ENCODE data around the gene CLIP1. TPM values are rescaled to one million over a fixed set of nuclear protein-coding genes. Genes with fewer than 3 reads are reported as not detected.
A peak's percentile ranks its signal among the peaks of the same experiment; 100 is the strongest.
"Not testable (repeated sequence)": the region's sequence is repeated elsewhere in the genome, so short reads cannot be mapped to it uniquely, and the experiment has no call there.

Gene CLIP1
- total RNA-seq, 2 experiments from 2014 or later, result 50.7 to 51.3 TPM

GRCh38 chr12:122291431-122291830 is 131.0 kb downstream of the CLIP1 start:
- no peak for DNase-seq
- intact Hi-C loops (cut with micrococcal nuclease), result no loop called here
- CTCF ChIA-PET, result interaction anchor here (1.0 kb wide), 1 partner anchor 65 kb away, joined by 3 read pairs; no protein-coding TSS in a partner anchor
- Mint-ChIP-seq H3K4me1 (ENCODE audit: low read depth) (peaks cover 2% of the 10 kb centered on the region), H3K36me3 (ENCODE audit: low read depth) (peaks cover 11% of the 10 kb centered on the region), H3K27me3 (ENCODE audit: low read depth) (no peaks in the 10 kb centered on the region), H3K4me3 (no peak overlapping the region), H3K9me3 (no peaks in the 10 kb centered on the region), H3K27ac (no peak overlapping the region)

DNA sequence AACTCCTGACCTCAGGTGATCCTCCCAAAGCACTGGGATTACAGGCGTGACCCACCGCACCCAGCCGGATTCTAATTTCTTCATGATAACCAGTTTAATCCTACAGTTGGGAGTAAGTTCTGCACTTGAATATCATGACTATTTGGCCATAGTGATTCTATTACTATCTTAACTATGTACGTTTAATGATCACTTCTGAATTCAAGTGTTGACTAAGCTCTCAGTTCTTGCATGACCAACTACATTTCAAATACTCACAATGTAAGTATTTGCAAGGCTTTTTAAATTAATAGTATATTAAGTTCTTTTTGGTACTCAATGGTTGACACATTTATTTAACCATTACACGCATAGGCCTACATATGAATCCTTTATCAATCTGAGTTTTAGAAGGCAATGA is 138.8 kb downstream of the CLIP1 start:
- Mint-ChIP-seq H3K36me3 (ENCODE audit: low read depth) (peaks cover 4% of the 10 kb centered on the region), H3K27me3 (ENCODE audit: low read depth) (no peaks in the 10 kb centered on the region), H3K4me3 (no peak overlapping the region), H3K27ac (no peak overlapping the region), H3K4me1 (ENCODE audit: low read depth) (no peaks in the 10 kb centered on the region), H3K9me3 (no peaks in the 10 kb centered on the region)
- intact Hi-C loops (cut with micrococcal nuclease), result no loop called here
- DNase-seq, result no peak
- CTCF ChIA-PET, result no interaction called here

DNA sequence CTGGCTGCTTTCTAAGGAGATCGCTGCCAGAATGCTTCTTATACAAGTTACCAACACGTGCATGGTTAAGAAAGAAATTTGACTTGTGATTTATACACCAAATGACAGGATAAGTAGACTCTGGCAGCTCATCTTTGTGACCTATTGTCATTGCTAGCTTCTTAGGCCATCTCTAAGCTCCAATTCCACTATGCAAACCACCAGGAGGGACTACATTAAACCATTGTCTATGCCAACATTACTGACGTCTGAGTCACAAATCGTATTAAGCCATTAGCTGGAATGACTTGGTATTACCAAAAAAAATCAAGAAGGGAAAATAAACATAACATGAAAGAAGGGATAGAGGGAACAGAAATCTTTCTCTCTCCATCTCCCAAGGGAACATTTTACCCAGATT is 140.4 kb downstream of the CLIP1 start:
- Mint-ChIP-seq H3K4me3 (no peak overlapping the region), H3K9me3 (no peaks in the 10 kb centered on the region), H3K36me3 (ENCODE audit: low read depth) (peaks cover 4% of the 10 kb centered on the region), H3K27ac (no peak overlapping the region), H3K4me1 (ENCODE audit: low read depth) (no peaks in the 10 kb centered on the region), H3K27me3 (ENCODE audit: low read depth) (no peaks in the 10 kb centered on the region)
- intact Hi-C loops (cut with micrococcal nuclease), result no loop called here
- CTCF ChIA-PET, result interaction anchor here (0.6 kb wide), 1 partner anchor 263 kb away, joined by 3 read pairs; no protein-coding TSS in a partner anchor
- no peak for DNase-seq

- DNase-seq, result no peak
- Mint-ChIP-seq H3K27ac (no peak overlapping the region), H3K27me3 (ENCODE audit: low read depth) (no peaks in the 10 kb centered on the region), H3K9me3 (no peaks in the 10 kb centered on the region), H3K4me3 (no peak overlapping the region), H3K36me3 (ENCODE audit: low read depth) (peaks cover 8% of the 10 kb centered on the region), H3K4me1 (ENCODE audit: low read depth) (no peaks in the 10 kb centered on the region)
- intact Hi-C loops (cut with micrococcal nuclease), result no loop called here
- CTCF ChIA-PET, result no interaction called here
These were observed 146.2 kb downstream of the CLIP1 start for GRCh38 chr12:122276242-122276641.

DNA sequence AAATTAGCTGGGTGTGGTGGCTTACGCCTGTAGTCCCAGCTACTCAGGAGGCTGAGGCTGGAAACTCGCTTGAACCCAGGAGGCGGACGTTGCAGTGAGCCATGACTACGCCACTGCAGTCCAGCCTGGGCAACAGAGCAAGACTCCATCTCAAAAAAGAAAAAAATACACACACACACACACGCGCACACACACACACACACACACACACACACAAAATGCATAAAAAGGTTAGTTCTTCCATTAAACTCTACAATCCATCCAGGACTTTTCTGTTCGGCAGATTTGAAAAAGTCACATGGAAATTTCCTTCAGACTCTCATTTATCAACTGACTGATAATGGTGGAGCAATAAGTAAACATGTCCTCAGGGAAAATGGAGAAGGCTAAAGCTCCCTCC is 147.0 kb downstream of the CLIP1 start:
- DNase-seq, result no peak
- CTCF ChIA-PET, result interaction anchor here (0.8 kb wide), 1 partner anchor 136 kb away, joined by 3 read pairs; no protein-coding TSS in a partner anchor
- intact Hi-C loops (cut with micrococcal nuclease), result no loop called here
- Mint-ChIP-seq H3K9me3 (no peaks in the 10 kb centered on the region), H3K27ac (no peak overlapping the region), H3K4me1 (ENCODE audit: low read depth) (no peaks in the 10 kb centered on the region), H3K36me3 (ENCODE audit: low read depth) (peaks cover 8% of the 10 kb centered on the region), H3K4me3 (no peak overlapping the region), H3K27me3 (ENCODE audit: low read depth) (no peaks in the 10 kb centered on the region)

GRCh38 chr12:122266230-122266901 is 156.1 kb downstream of the CLIP1 start, which contains the start of gene VPS33A:
VPS33A (minus strand) TSS chr12:122266494; CDS start chr12:122266408, 86 bp downstream.
- Mint-ChIP-seq H3K9me3 (no peaks in the 10 kb centered on the region), H3K4me3 (peak within 1 kb of the TSS; percentile 94), H3K4me1 (ENCODE audit: low read depth) (peaks cover 23% of the 10 kb centered on the region), H3K27ac (peak within 1 kb of the TSS; percentile 96), H3K27me3 (ENCODE audit: low read depth) (peaks cover 3% of the 10 kb centered on the region), H3K36me3 (ENCODE audit: low read depth) (peaks cover 6% of the 10 kb centered on the region)
- DNase-seq, result peak; percentile 95
- CTCF ChIA-PET, result interaction anchor here (0.6 to 1.5 kb wide), 8 partner anchors 22 to 477 kb away, joined by 3 to 6 read pairs (median 4); partner anchors contain the start of genes DIABLO and ZCCHC8
- intact Hi-C loops (cut with micrococcal nuclease), result loop anchor here (1.0 to 5.0 kb wide), 6 partner anchors 22 to 261 kb away; partner anchors contain the start of genes B3GNT4, DIABLO and KNTC1

DNA sequence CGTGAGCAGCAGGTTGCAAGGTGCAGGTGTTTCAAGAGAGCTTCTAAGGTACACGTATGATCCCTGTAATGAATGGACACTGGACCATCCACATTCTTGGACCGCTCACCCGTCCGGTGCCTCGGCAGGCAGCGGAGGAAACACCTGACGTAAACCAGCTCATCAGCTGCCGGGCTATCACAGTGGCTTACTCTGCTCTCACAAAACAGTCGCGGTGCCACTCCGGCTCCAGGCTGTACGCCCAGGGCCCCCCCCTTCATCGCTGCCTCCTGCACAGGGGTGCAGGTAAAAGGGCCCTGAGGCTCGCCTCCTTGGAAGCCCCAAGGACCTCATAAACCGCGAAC is 156.6 kb downstream of the CLIP1 start:
- H3K27ac Mint-ChIP-seq, result peak overlapping the region; percentile 96
- no peaks in the 10 kb centered on the region for H3K9me3 Mint-ChIP-seq
- peaks cover 23% of the 10 kb centered on the region for H3K4me1 Mint-ChIP-seq (ENCODE audit: low read depth)
- H3K27me3 Mint-ChIP-seq (ENCODE audit: low read depth), result peaks cover 3% of the 10 kb centered on the region
- peak; percentile 38 for DNase-seq
- CTCF ChIA-PET, result no interaction called here
- intact Hi-C loops (cut with micrococcal nuclease), result loop anchor here (1.0 to 5.0 kb wide), 6 partner anchors 22 to 261 kb away; partner anchors contain the start of genes B3GNT4, DIABLO and KNTC1
- H3K4me3 Mint-ChIP-seq, result peak overlapping the region; percentile 94
- peaks cover 6% of the 10 kb centered on the region for H3K36me3 Mint-ChIP-seq (ENCODE audit: low read depth)

DNA sequence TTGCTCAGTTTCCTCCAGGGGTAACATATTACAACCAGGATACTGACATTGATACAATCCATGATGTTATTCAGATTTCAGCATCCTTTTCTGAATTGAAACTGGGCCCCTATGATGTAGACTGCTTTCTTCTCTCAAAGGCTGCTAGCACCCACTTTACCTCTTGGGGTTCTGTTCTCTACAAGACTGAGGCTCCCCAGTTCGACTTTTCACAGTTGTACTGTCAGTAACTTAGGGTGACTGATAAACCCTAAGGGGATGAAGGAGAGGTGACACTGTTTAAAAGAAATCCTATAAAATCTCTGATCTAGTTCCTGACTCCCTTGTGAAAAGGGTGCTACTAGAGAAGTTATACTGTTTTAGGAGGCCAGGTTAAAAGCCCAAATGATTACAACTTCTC is 157.0 kb downstream of the CLIP1 start:
- H3K4me1 Mint-ChIP-seq (ENCODE audit: low read depth), result peaks cover 23% of the 10 kb centered on the region
- peaks cover 3% of the 10 kb centered on the region for H3K27me3 Mint-ChIP-seq (ENCODE audit: low read depth)

GRCh38 chr12:122260735-122261134 is 161.7 kb downstream of the CLIP1 start:
- DNase-seq; H3K27me3 Mint-ChIP-seq (ENCODE audit: low read depth); intact Hi-C loops (cut with micrococcal nuclease); H3K4me3 Mint-ChIP-seq; H3K9me3 Mint-ChIP-seq; H3K27ac Mint-ChIP-seq: not testable (repeated sequence)
- CTCF ChIA-PET, result interaction anchor here (0.7 to 2.2 kb wide), 2 partner anchors 16 to 22 kb away, joined by 3 to 7 read pairs; no protein-coding TSS in a partner anchor
- Mint-ChIP-seq H3K36me3 (ENCODE audit: low read depth) (peaks cover 15% of the 10 kb centered on the region), H3K4me1 (ENCODE audit: low read depth) (peaks cover 19% of the 10 kb centered on the region)

More for the DNA sequence above, 157.0 kb downstream of the CLIP1 start:
- no peak for DNase-seq
- Mint-ChIP-seq H3K9me3 (no peaks in the 10 kb centered on the region), H3K4me3 (peak overlapping the region; percentile 94), H3K27ac (peak overlapping the region; percentile 96), H3K36me3 (ENCODE audit: low read depth) (peaks cover 6% of the 10 kb centered on the region)
- CTCF ChIA-PET, result no interaction called here
- intact Hi-C loops (cut with micrococcal nuclease), result loop anchor here (5.0 kb wide), 2 partner anchors 63 to 213 kb away; partner anchors contain the start of gene B3GNT4

- H3K27ac Mint-ChIP-seq; H3K4me1 Mint-ChIP-seq (ENCODE audit: low read depth); intact Hi-C loops (cut with micrococcal nuclease); H3K27me3 Mint-ChIP-seq (ENCODE audit: low read depth); CTCF ChIA-PET; H3K9me3 Mint-ChIP-seq; DNase-seq; H3K4me3 Mint-ChIP-seq: not testable (repeated sequence)
- H3K36me3 Mint-ChIP-seq (ENCODE audit: low read depth), result peaks cover 15% of the 10 kb centered on the region
These were observed 163.5 kb downstream of the CLIP1 start for GRCh38 chr12:122258939-122259338.

GRCh38 chr12:122258462-122258861 is 164.0 kb downstream of the CLIP1 start:
- CTCF ChIA-PET; H3K27ac Mint-ChIP-seq; H3K27me3 Mint-ChIP-seq (ENCODE audit: low read depth); H3K4me3 Mint-ChIP-seq; H3K4me1 Mint-ChIP-seq (ENCODE audit: low read depth); intact Hi-C loops (cut with micrococcal nuclease); DNase-seq; H3K9me3 Mint-ChIP-seq: not testable (repeated sequence)
- H3K36me3 Mint-ChIP-seq (ENCODE audit: low read depth), result peaks cover 15% of the 10 kb centered on the region

- no peak overlapping the region for H3K4me3 Mint-ChIP-seq
- intact Hi-C loops (cut with micrococcal nuclease), result no loop called here
- no peak overlapping the region for H3K27ac Mint-ChIP-seq
- no peaks in the 10 kb centered on the region for H3K9me3 Mint-ChIP-seq
- peaks cover 7% of the 10 kb centered on the region for H3K4me1 Mint-ChIP-seq (ENCODE audit: low read depth)
- peaks cover 4% of the 10 kb centered on the region for H3K36me3 Mint-ChIP-seq (ENCODE audit: low read depth)
- no peaks in the 10 kb centered on the region for H3K27me3 Mint-ChIP-seq (ENCODE audit: low read depth)
- CTCF ChIA-PET, result no interaction called here
- DNase-seq, result no peak
These were observed 171.9 kb downstream of the CLIP1 start for GRCh38 chr12:122250536-122250935.

DNA sequence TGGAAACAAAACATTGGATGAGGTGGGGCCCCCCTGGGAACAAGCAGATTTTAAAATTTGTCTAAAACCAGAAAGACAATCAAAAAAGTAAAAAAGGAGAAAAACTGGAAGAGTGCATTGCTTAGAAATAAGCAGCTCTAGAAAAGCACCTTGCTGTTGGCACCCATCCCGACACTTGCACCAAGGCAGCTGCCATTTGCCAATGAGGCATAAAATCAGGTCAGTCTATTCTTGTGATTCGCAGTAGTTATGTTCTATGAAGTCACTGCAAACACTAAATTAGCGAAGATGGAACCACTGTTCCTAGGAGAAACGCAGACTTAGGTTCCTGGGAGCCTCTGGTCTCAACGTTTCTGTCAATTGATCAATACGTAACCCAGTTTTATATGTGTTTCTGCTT is 172.4 kb downstream of the CLIP1 start:
- Mint-ChIP-seq H3K27ac (peak overlapping the region; percentile 46), H3K4me3 (no peak overlapping the region), H3K36me3 (ENCODE audit: low read depth) (peaks cover 4% of the 10 kb centered on the region), H3K9me3 (no peaks in the 10 kb centered on the region), H3K4me1 (ENCODE audit: low read depth) (peaks cover 11% of the 10 kb centered on the region), H3K27me3 (ENCODE audit: low read depth) (no peaks in the 10 kb centered on the region)
- DNase-seq, result no peak
- intact Hi-C loops (cut with micrococcal nuclease), result no loop called here
- CTCF ChIA-PET, result no interaction called here

Measured in activated naive CD4-positive, alpha-beta T cell treated with anti-CD3 and anti-CD28 coated beads for 36 hours (primary cell).